Liver (tissue), 9 donors: Measurements from ENCODE around the gene HMSD. TPM values are rescaled to one million over a fixed set of nuclear protein-coding genes. Genes with fewer than 3 reads are reported as not detected.
"Not testable (repeated sequence)": the region's sequence is repeated elsewhere in the genome, so short reads cannot be mapped to it uniquely, and the experiment has no call there.

Source experiments
- DNase-seq: peaks from one replicate; pipeline ENCODE4 v3.0.0-alpha.2; 2017; ENCODE audit warnings: low spot score
- H3K27ac ChIP-seq, 2 donors: one replicate each; pipeline ENCODE4 v1.7.0; 2013; ENCODE audit warnings: inconsistent platforms in 2 of 2, low read length in 2 of 2, control low read depth in 1 of 2, low read depth in 1 of 2, mild to moderate bottlenecking in 1 of 2
- H3K27me3 ChIP-seq, 4 donors: one replicate each; pipeline versions ENCODE4 v1.6.1 to v1.7.0; 2013; ENCODE audit warnings: low read length in 3 of 4, inconsistent platforms in 1 of 4, mild to moderate bottlenecking in 1 of 4, moderate library complexity in 1 of 4; ENCODE audit not compliant: control insufficient read depth in 4 of 4, insufficient read depth in 4 of 4
- H3K36me3 ChIP-seq, 4 donors: one replicate each; pipeline versions ENCODE4 v1.6.1 to v1.7.0; 2013; ENCODE audit warnings: low read length in 3 of 4, mild to moderate bottlenecking in 3 of 4, low read depth in 1 of 4, moderate library complexity in 1 of 4; ENCODE audit not compliant: control insufficient read depth in 4 of 4, insufficient read depth in 3 of 4
- H3K4me1 ChIP-seq, 4 donors: one replicate each; pipeline versions ENCODE4 v1.6.1 to v1.7.0; 2013; ENCODE audit warnings: low read length in 3 of 4, mild to moderate bottlenecking in 3 of 4, moderate library complexity in 1 of 4; ENCODE audit not compliant: control insufficient read depth in 4 of 4, insufficient read depth in 4 of 4
- H3K4me3 ChIP-seq, 3 donors: one replicate each; pipeline versions ENCODE4 v1.6.1 to v1.7.0; 2013; ENCODE audit warnings: low read length in 3 of 3, control low read depth in 1 of 3, low read depth in 1 of 3, mild to moderate bottlenecking in 1 of 3
- H3K9ac ChIP-seq, 2 donors: one replicate each; pipeline ENCODE4 v1.7.0; 2013; ENCODE audit warnings: low read length in 2 of 2, mild to moderate bottlenecking in 2 of 2, moderate library complexity in 2 of 2, control low read depth in 1 of 2, low read depth in 1 of 2
- H3K9me3 ChIP-seq, 4 donors: one replicate each; pipeline versions ENCODE4 v1.6.1 to v1.7.0; 2013; ENCODE audit warnings: low read length in 3 of 4; ENCODE audit not compliant: control insufficient read depth in 4 of 4
- HNF4G ChIP-seq: IDR thresholded peaks from 2 replicates; pipeline ENCODE4 v1.6.1; 2016; ENCODE audit warnings: antibody characterized with exemption
- JUND ChIP-seq, 2 donors: IDR thresholded peaks; 2 replicates each; pipeline ENCODE4 v1.6.1; 2016; ENCODE audit warnings: antibody characterized with exemption in 2 of 2
- RAD21 ChIP-seq, 2 donors: IDR thresholded peaks; 2 replicates each; pipeline ENCODE4 v1.6.1; 2016; ENCODE audit warnings: antibody characterized with exemption in 2 of 2, mild to moderate bottlenecking in 2 of 2
- SP1 ChIP-seq: IDR thresholded peaks from 2 replicates; pipeline ENCODE4 v1.6.1; 2018; ENCODE audit warnings: antibody characterized with exemption, mild to moderate bottlenecking
- TAF1 ChIP-seq: conservative IDR thresholded peaks from 2 replicates; pipeline ENCODE4 v1.6.1; 2016; ENCODE audit warnings: antibody characterized with exemption, mild to moderate bottlenecking
- YY1 ChIP-seq: IDR thresholded peaks from 2 replicates; pipeline ENCODE4 v1.6.1; 2016; ENCODE audit warnings: antibody characterized with exemption, mild to moderate bottlenecking
- WGBS: extraction: QIAGEN DNeasy Blood & Tissue Kit; methylation state at CpG from one replicate; pipeline ENCODE4 v1.1.7; 2013; 5-methylcytosine and 5-hydroxymethylcytosine counted together
- polyA plus RNA-seq, 2 donors: library from polyadenylated mRNA; stranded (reverse) in 1 of 2; unstranded in 1 of 2; fragments of 200-250 nt in 1 of 2; fragments of >200 nt in 1 of 2; fragmentation: Nextera tagmentation in 1 of 2; extraction: Ambion mirVana in 1 of 2; gene quantifications; one replicate each; pipeline versions ENCODE4 v1.2.1 to v1.2.3, GENCODE V29; 2013 to 2015
- total RNA-seq, 2 donors: library from RNA; depleted of rRNA; stranded (reverse); fragments of >200 nt; gene quantifications; one replicate each; pipeline ENCODE4 v1.2.3, GENCODE V29; 2014
- TF ChIP-seq, protein P1 (sequence below): IDR thresholded peaks from 2 replicates; pipeline ENCODE4 v1.6.1; 2016; ENCODE audit warnings: antibody characterized with exemption
- TF ChIP-seq, protein P2 (sequence below): IDR thresholded peaks from 2 replicates; pipeline ENCODE4 v1.6.1; 2016; ENCODE audit warnings: antibody characterized with exemption, mild to moderate bottlenecking
- donor health status: healthy.
- donor health status: healthy.
- donor health status: healthy.
- donor health status: healthy.
- donor health status: healthy.

HMSD gene
- total and polyA plus RNA-seq, 4 donors = 0.13 to 0.28 (median 0.14) TPM; not detected in 1

DNA sequence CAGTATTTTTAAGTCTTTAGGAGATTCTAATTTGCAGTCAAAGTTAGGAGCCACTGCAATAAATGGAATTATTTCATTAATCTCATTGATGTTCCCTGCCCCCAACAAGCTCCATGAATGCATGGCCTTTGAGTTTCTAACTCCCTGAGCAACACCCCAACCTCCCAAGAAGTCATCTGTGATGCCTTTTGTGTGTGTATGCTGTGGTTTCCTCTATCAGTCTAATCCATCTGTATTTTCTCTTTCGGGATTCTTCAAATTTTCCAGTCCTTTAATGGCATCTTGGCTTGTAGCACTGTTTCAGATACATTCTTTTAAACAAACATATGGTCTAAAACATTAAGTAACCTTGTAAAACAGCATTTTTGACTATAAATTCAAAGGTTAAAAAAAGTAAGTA is 24.6 kb upstream of the HMSD start:
- no peaks in the 10 kb centered on the region for H3K4me1 ChIP-seq
- WGBS = 75% methylated on average over 1 of the region's 1 CpG
- DNase-seq = no peak
- H3K9ac ChIP-seq = no peak overlapping the region
- no peak overlapping the region for H3K27ac ChIP-seq
- H3K9me3 ChIP-seq = no peaks in the 10 kb centered on the region
- H3K27me3 ChIP-seq = no peaks in the 10 kb centered on the region
- TF ChIP-seq HNF4G (no peak), SP1 (no peak), RAD21 (IDR thresholded peaks at IDR 0.05) (no peak)
- TF ChIP-seq, protein P1, sequence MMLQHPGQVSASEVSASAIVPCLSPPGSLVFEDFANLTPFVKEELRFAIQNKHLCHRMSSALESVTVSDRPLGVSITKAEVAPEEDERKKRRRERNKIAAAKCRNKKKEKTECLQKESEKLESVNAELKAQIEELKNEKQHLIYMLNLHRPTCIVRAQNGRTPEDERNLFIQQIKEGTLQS = no peak
- H3K4me3 ChIP-seq = no peak overlapping the region
- no peaks in the 10 kb centered on the region for H3K36me3 ChIP-seq

DNA sequence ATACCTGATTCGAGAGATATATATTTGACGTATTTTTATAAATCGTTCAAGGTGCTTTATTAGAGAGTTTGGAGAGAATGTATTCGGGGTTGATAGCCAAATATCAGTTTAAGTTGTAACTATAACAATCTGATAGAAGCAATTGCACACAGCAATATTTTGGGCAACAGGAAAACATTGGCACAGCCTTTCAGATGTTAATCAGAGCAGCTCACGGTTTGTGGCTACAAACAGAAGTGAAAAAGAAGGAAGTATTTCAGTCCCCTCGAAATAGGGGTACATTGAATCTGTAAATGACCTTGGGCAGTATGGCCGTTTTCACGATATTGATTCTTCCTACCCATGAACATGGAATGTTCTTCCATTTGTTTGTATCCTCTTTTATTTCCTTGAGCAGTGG is 20.8 kb upstream of the HMSD start:
- Histone ChIP-seq H3K27me3 (no peaks in the 10 kb centered on the region), H3K4me1 (no peaks in the 10 kb centered on the region), H3K9ac (no peak overlapping the region), H3K4me3 (no peak overlapping the region), H3K27ac (no peak overlapping the region), H3K9me3 (no peaks in the 10 kb centered on the region), H3K36me3 (no peaks in the 10 kb centered on the region)
- DNase-seq = no peak
- TF ChIP-seq RAD21 (IDR thresholded peaks at IDR 0.05) = no peak
- no peak for TF ChIP-seq YY1
- 68% methylated on average over 8 of the region's 8 CpGs for WGBS

DNA sequence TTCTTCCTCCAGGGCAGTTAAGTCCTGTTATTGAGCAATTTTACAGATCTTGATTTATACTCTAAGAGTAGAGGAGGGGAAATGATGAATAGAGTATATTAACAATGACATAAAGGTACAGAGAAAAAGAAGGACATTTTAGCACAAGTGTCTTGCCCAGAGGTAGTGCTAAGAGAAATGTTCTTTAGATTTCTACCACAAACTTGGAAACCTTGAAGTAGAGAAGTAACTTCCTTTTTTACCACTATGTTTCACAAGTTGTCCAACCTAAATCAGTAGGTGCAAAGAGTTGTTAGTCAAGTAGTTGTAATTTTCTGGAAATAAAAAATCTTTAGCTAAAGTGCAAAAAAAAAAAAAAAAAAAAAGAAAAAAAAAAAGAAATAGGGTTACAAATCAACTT is 19.7 kb upstream of the HMSD start:
- H3K27me3 ChIP-seq, H3K27ac ChIP-seq, H3K9me3 ChIP-seq, H3K36me3 ChIP-seq, H3K4me1 ChIP-seq, H3K4me3 ChIP-seq, H3K9ac ChIP-seq, DNase-seq: not testable (repeated sequence)

DNA sequence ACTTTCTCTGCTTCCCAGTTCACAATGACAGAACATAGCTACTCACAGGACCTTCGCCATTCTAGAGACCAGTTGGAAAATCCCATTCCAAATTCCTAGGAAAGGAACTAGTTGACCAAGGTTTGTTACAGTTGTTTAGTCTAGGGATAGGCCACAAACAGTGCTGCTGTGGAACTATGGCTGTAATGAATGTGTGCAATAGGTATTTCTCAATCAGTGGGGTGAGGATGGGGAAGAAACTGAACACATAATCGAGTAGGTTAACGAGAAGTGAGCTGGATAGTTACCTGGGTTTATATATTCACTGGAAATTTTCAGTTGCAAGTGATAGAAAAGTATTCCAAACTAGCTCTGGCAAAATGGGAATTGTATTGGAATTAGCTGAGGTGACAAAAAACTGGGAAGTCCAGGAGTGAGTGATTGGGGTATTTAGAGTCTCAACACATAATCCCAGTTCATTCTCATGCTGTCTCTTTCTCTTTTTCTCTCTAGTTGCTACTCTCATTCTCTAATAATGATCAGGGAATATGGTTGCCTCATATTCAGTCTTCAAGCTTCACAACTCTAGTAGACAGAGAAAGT is 18.2 kb upstream of the HMSD start:
- H3K4me1 ChIP-seq = no peaks in the 10 kb centered on the region
- TF ChIP-seq TAF1 = no peak
- no peak for TF ChIP-seq YY1
- TF ChIP-seq, protein P2, sequence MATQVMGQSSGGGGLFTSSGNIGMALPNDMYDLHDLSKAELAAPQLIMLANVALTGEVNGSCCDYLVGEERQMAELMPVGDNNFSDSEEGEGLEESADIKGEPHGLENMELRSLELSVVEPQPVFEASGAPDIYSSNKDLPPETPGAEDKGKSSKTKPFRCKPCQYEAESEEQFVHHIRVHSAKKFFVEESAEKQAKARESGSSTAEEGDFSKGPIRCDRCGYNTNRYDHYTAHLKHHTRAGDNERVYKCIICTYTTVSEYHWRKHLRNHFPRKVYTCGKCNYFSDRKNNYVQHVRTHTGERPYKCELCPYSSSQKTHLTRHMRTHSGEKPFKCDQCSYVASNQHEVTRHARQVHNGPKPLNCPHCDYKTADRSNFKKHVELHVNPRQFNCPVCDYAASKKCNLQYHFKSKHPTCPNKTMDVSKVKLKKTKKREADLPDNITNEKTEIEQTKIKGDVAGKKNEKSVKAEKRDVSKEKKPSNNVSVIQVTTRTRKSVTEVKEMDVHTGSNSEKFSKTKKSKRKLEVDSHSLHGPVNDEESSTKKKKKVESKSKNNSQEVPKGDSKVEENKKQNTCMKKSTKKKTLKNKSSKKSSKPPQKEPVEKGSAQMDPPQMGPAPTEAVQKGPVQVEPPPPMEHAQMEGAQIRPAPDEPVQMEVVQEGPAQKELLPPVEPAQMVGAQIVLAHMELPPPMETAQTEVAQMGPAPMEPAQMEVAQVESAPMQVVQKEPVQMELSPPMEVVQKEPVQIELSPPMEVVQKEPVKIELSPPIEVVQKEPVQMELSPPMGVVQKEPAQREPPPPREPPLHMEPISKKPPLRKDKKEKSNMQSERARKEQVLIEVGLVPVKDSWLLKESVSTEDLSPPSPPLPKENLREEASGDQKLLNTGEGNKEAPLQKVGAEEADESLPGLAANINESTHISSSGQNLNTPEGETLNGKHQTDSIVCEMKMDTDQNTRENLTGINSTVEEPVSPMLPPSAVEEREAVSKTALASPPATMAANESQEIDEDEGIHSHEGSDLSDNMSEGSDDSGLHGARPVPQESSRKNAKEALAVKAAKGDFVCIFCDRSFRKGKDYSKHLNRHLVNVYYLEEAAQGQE = no peak
- no peak for TF ChIP-seq JUND (IDR thresholded peaks at IDR 0.05)
- no peak for TF ChIP-seq SP1
- no peak overlapping the region for H3K9ac ChIP-seq
- H3K9me3 ChIP-seq = no peaks in the 10 kb centered on the region
- DNase-seq = no peak
- H3K4me3 ChIP-seq = no peak overlapping the region
- H3K27ac ChIP-seq = no peak overlapping the region
- H3K36me3 ChIP-seq = no peaks in the 10 kb centered on the region
- H3K27me3 ChIP-seq = no peaks in the 10 kb centered on the region
- WGBS = 84% methylated on average over 3 of the region's 3 CpGs
